NCI-H345 treated with DMSO at 0.1 percent for 48 hours (cell line): Measurements from ENCODE around the gene RRP12.

Source experiments
- DNase-seq: peaks from one replicate; lab custom pipeline; 2025; ENCODE audit not compliant: unreplicated experiment; lab: John Stamatoyannopoulos, UW

Gene RRP12

GRCh38 chr10:97319671-97320479 is 81.3 kb downstream of the RRP12 start:
- DNase-seq = no peak

- peak; percentile 51 for DNase-seq
Observed at GRCh38 chr10:97318772-97319651, 82.1 kb downstream of the RRP12 start, which contains the start of gene FRAT1. FRAT1 (plus strand) TSS chr10:97319271; CDS start chr10:97319454, 183 bp downstream.

GRCh38 chr10:97314671-97315070 is 86.5 kb downstream of the RRP12 start:
- no peak for DNase-seq

- no peak for DNase-seq
Observed at GRCh38 chr10:97312897-97313296, 88.2 kb downstream of the RRP12 start.

- DNase-seq = no peak
Observed at GRCh38 chr10:97311111-97311626, 90.0 kb downstream of the RRP12 start.

- no peak for DNase-seq
Observed at GRCh38 chr10:97307866-97308780, 93.0 kb downstream of the RRP12 start.

GRCh38 chr10:97307441-97307840 is 93.7 kb downstream of the RRP12 start:
- no peak for DNase-seq
